LoVo (cell line): Measurements from ENCODE around the gene UBE2D3.

Experiments
- DNase-seq: peaks from one replicate; pipeline ENCODE4 v3.0.0-alpha.2; 2016; ENCODE audit warnings: low spot score

UBE2D3 gene

DNA sequence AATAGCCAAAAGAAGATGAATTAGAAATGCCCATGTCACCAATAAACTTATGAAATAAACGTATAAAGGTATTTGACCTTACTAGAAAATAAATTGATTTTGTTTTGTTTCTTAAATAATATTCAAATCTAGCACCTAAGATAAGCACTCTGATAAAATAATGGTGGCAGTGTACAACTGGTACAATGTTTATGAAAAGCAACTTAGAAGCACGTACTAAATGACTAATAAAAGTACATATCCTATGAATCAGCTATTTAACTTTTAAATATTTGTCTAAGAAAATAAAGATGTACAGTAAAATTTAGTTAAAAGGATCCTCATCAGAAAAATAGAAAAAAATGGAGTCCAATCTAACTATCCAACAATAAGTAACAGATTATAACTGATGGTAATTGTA lies 73.3 kb downstream of the UBE2D3 start:
- DNase-seq = no peak

DNA sequence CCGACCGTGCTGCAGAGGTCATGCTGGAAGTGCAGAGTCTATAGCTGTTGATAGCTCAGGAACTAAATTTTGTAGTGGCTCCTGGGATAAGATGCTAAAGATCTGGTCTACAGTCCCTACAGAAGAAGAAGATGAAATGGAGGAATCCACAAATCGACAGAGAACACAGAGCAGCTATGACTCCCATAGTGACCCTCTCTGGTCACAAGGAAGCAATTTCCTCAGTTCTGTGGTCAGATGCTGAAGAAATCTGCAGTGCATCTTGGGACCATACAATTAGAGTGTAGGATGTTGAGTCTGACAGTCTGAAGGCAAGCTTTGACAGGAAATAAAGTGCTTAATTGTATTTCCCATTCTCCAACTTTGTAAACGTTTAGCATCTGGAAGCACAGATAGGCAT lies 75.4 kb downstream of the UBE2D3 start:
- no peak for DNase-seq
